H1 (cell line): ENCODE data around the gene SERPINB12. TPM values are rescaled to one million over a fixed set of nuclear protein-coding genes. Genes with fewer than 3 reads are reported as not detected.

Experiments used
- GABPA ChIP-seq: IDR thresholded peaks from 2 replicates; pipeline ENCODE4 v1.6.1; 2011; ENCODE audit warnings: mild to moderate bottlenecking, low read length, moderate library complexity, borderline replicate concordance; ENCODE audit not compliant: insufficient read depth
- polyA plus RNA-seq, 7 experiments: library from polyadenylated mRNA; depleted of rRNA in 3 of 7; stranded (reverse) in 5 of 7; unstranded in 2 of 7; fragments of >200 nt in 5 of 7; fragments of 200-250 nt in 2 of 7; gene quantifications; 1 replicate in 5 of 7; 2 replicates in 1 of 7; 4 replicates in 1 of 7; pipeline versions ENCODE4 v1.2.1 to v1.2.3, GENCODE V29; 2011 to 2013; ENCODE audit warnings: missing spikeins in 2 of 7, mixed read lengths in 2 of 7
- total RNA-seq: library from RNA; stranded (reverse); fragmentation: NEBNext Ultra II Directional; extraction: Animal tissue kit (Norgen Biotek cat#: 25700); gene quantifications from 2 replicates; pipeline ENCODE4 v1.2.1, GENCODE V29; 2021
- TF ChIP-seq, protein P1 (sequence below): fragments of 300-600 bp; sonication (generic); IDR thresholded peaks from 2 replicates; pipeline ENCODE4 v1.7.1; 2012; ENCODE audit warnings: low read length, moderate library complexity, mild to moderate bottlenecking, inconsistent platforms; ENCODE audit not compliant: insufficient replicate concordance

Gene SERPINB12
- total and polyA plus RNA-seq, 2 of the 8 experiments (the other 6 are each of a cell fraction or from before 2014, with no cell fraction given): not detected

DNA sequence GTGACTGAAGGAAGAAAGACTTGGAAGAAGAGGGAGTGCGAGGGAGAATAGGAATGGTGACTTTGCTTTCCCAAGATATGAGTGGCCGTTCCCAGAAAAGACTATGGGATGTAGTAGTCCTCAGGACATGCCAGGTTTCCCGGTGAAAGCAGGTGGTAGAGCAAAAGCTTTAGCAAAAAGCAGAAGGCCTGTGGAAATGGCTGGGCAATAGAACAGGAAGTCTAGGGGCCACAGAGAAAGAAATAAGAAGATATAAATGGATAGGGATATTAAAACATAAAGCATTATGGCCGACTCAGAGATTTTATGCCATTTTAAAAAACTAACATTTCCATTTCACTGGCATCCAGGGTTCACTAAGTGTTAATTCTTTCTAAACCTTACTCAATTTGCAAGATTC, 43.8 kb downstream of the SERPINB12 start (continued):
- TF ChIP-seq, protein P1, sequence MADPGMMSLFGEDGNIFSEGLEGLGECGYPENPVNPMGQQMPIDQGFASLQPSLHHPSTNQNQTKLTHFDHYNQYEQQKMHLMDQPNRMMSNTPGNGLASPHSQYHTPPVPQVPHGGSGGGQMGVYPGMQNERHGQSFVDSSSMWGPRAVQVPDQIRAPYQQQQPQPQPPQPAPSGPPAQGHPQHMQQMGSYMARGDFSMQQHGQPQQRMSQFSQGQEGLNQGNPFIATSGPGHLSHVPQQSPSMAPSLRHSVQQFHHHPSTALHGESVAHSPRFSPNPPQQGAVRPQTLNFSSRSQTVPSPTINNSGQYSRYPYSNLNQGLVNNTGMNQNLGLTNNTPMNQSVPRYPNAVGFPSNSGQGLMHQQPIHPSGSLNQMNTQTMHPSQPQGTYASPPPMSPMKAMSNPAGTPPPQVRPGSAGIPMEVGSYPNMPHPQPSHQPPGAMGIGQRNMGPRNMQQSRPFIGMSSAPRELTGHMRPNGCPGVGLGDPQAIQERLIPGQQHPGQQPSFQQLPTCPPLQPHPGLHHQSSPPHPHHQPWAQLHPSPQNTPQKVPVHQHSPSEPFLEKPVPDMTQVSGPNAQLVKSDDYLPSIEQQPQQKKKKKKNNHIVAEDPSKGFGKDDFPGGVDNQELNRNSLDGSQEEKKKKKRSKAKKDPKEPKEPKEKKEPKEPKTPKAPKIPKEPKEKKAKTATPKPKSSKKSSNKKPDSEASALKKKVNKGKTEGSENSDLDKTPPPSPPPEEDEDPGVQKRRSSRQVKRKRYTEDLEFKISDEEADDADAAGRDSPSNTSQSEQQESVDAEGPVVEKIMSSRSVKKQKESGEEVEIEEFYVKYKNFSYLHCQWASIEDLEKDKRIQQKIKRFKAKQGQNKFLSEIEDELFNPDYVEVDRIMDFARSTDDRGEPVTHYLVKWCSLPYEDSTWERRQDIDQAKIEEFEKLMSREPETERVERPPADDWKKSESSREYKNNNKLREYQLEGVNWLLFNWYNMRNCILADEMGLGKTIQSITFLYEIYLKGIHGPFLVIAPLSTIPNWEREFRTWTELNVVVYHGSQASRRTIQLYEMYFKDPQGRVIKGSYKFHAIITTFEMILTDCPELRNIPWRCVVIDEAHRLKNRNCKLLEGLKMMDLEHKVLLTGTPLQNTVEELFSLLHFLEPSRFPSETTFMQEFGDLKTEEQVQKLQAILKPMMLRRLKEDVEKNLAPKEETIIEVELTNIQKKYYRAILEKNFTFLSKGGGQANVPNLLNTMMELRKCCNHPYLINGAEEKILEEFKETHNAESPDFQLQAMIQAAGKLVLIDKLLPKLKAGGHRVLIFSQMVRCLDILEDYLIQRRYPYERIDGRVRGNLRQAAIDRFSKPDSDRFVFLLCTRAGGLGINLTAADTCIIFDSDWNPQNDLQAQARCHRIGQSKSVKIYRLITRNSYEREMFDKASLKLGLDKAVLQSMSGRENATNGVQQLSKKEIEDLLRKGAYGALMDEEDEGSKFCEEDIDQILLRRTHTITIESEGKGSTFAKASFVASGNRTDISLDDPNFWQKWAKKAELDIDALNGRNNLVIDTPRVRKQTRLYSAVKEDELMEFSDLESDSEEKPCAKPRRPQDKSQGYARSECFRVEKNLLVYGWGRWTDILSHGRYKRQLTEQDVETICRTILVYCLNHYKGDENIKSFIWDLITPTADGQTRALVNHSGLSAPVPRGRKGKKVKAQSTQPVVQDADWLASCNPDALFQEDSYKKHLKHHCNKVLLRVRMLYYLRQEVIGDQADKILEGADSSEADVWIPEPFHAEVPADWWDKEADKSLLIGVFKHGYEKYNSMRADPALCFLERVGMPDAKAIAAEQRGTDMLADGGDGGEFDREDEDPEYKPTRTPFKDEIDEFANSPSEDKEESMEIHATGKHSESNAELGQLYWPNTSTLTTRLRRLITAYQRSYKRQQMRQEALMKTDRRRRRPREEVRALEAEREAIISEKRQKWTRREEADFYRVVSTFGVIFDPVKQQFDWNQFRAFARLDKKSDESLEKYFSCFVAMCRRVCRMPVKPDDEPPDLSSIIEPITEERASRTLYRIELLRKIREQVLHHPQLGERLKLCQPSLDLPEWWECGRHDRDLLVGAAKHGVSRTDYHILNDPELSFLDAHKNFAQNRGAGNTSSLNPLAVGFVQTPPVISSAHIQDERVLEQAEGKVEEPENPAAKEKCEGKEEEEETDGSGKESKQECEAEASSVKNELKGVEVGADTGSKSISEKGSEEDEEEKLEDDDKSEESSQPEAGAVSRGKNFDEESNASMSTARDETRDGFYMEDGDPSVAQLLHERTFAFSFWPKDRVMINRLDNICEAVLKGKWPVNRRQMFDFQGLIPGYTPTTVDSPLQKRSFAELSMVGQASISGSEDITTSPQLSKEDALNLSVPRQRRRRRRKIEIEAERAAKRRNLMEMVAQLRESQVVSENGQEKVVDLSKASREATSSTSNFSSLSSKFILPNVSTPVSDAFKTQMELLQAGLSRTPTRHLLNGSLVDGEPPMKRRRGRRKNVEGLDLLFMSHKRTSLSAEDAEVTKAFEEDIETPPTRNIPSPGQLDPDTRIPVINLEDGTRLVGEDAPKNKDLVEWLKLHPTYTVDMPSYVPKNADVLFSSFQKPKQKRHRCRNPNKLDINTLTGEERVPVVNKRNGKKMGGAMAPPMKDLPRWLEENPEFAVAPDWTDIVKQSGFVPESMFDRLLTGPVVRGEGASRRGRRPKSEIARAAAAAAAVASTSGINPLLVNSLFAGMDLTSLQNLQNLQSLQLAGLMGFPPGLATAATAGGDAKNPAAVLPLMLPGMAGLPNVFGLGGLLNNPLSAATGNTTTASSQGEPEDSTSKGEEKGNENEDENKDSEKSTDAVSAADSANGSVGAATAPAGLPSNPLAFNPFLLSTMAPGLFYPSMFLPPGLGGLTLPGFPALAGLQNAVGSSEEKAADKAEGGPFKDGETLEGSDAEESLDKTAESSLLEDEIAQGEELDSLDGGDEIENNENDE: no peak
- TF ChIP-seq GABPA: no peak
